Measurements from ENCODE around the gene ZFP64.

Gene ZFP64

DNA sequence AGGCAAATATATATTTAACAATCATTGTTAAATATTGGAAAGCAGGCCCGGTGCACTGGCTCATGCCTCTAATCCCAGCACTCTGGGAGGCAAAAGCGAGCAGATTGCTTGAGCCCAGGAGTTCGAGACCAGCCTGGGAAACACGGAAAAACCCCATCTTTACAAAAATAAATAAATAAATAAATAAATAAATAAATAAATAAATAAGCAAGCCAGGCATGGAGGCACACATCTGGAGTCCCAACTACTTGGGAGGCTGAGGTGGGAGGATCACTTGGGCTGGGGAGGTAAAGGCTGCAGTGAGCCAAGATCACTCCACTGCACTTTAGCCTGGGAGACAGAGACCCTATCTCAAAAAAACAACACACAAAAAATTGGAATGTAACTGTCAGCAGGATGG, 53.7 kb downstream of the ZFP64 start (continued):
- TF ChIP-seq, protein P1, sequence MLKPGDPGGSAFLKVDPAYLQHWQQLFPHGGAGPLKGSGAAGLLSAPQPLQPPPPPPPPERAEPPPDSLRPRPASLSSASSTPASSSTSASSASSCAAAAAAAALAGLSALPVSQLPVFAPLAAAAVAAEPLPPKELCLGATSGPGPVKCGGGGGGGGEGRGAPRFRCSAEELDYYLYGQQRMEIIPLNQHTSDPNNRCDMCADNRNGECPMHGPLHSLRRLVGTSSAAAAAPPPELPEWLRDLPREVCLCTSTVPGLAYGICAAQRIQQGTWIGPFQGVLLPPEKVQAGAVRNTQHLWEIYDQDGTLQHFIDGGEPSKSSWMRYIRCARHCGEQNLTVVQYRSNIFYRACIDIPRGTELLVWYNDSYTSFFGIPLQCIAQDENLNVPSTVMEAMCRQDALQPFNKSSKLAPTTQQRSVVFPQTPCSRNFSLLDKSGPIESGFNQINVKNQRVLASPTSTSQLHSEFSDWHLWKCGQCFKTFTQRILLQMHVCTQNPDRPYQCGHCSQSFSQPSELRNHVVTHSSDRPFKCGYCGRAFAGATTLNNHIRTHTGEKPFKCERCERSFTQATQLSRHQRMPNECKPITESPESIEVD (tag by site-specific recombination; IDR thresholded peaks at IDR 0.05), result no peak
- TF ChIP-seq ZNF354C (tag by site-specific recombination; IDR thresholded peaks at IDR 0.05; ENCODE audit: borderline replicate concordance, low read depth) (no peak), ZXDB (tag by site-specific recombination; IDR thresholded peaks at IDR 0.05) (peak; percentile 56; the same call in 1 of the 2 replicates), ZNF394 (tag by site-specific recombination; IDR thresholded peaks at IDR 0.05; ENCODE audit: borderline replicate concordance) (peak; percentile 86; the same call in 1 of the 2 replicates), ZNF777 (tag by site-specific recombination; IDR thresholded peaks at IDR 0.05; ENCODE audit: borderline replicate concordance) (no peak), ZNF248 (tag by site-specific recombination; IDR thresholded peaks at IDR 0.05) (no peak), ZNF768 (tag by site-specific recombination; IDR thresholded peaks at IDR 0.05) (no peak), ZNF366 (tag by site-specific recombination; conservative IDR thresholded peaks at IDR 0.05) (no peak), MEIS1 (CRISPR knock-in tag; IDR thresholded peaks at IDR 0.05; ENCODE audit: borderline replicate concordance) (no peak), ZNF19 (tag by site-specific recombination; IDR thresholded peaks at IDR 0.05; ENCODE audit: low read depth) (no peak), ZNF140 (tag by site-specific recombination; IDR thresholded peaks at IDR 0.05) (peak; percentile 66), ZNF138 (tag by site-specific recombination; IDR thresholded peaks at IDR 0.05; ENCODE audit: borderline replicate concordance) (no peak), GLI2 (tag by site-specific recombination; IDR thresholded peaks at IDR 0.05; ENCODE audit: borderline replicate concordance, low read depth) (no peak), ZNF558 (tag by site-specific recombination; IDR thresholded peaks at IDR 0.05) (peak; percentile 68; the same call in 1 of the 2 replicates), MZF1 (tag by site-specific recombination; IDR thresholded peaks at IDR 0.05; ENCODE audit: borderline replicate concordance) (no peak), ZNF335 (tag by site-specific recombination; conservative IDR thresholded peaks at IDR 0.05) (no peak), ZNF629 (tag by site-specific recombination; IDR thresholded peaks at IDR 0.05) (peak; percentile 43; the same call in 1 of the 2 replicates), ZNF426 (tag by site-specific recombination; IDR thresholded peaks at IDR 0.05) (peak; percentile 67)
- TF ChIP-seq, protein P2, sequence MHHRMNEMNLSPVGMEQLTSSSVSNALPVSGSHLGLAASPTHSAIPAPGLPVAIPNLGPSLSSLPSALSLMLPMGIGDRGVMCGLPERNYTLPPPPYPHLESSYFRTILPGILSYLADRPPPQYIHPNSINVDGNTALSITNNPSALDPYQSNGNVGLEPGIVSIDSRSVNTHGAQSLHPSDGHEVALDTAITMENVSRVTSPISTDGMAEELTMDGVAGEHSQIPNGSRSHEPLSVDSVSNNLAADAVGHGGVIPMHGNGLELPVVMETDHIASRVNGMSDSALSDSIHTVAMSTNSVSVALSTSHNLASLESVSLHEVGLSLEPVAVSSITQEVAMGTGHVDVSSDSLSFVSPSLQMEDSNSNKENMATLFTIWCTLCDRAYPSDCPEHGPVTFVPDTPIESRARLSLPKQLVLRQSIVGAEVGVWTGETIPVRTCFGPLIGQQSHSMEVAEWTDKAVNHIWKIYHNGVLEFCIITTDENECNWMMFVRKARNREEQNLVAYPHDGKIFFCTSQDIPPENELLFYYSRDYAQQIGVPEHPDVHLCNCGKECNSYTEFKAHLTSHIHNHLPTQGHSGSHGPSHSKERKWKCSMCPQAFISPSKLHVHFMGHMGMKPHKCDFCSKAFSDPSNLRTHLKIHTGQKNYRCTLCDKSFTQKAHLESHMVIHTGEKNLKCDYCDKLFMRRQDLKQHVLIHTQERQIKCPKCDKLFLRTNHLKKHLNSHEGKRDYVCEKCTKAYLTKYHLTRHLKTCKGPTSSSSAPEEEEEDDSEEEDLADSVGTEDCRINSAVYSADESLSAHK (tag by site-specific recombination; IDR thresholded peaks at IDR 0.05), result no peak
- TF ChIP-seq, protein P3, sequence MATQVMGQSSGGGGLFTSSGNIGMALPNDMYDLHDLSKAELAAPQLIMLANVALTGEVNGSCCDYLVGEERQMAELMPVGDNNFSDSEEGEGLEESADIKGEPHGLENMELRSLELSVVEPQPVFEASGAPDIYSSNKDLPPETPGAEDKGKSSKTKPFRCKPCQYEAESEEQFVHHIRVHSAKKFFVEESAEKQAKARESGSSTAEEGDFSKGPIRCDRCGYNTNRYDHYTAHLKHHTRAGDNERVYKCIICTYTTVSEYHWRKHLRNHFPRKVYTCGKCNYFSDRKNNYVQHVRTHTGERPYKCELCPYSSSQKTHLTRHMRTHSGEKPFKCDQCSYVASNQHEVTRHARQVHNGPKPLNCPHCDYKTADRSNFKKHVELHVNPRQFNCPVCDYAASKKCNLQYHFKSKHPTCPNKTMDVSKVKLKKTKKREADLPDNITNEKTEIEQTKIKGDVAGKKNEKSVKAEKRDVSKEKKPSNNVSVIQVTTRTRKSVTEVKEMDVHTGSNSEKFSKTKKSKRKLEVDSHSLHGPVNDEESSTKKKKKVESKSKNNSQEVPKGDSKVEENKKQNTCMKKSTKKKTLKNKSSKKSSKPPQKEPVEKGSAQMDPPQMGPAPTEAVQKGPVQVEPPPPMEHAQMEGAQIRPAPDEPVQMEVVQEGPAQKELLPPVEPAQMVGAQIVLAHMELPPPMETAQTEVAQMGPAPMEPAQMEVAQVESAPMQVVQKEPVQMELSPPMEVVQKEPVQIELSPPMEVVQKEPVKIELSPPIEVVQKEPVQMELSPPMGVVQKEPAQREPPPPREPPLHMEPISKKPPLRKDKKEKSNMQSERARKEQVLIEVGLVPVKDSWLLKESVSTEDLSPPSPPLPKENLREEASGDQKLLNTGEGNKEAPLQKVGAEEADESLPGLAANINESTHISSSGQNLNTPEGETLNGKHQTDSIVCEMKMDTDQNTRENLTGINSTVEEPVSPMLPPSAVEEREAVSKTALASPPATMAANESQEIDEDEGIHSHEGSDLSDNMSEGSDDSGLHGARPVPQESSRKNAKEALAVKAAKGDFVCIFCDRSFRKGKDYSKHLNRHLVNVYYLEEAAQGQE (tag by site-specific recombination; IDR thresholded peaks at IDR 0.05), result peak; percentile 36; the same call in 1 of the 2 replicates
- TF ChIP-seq, protein P4, sequence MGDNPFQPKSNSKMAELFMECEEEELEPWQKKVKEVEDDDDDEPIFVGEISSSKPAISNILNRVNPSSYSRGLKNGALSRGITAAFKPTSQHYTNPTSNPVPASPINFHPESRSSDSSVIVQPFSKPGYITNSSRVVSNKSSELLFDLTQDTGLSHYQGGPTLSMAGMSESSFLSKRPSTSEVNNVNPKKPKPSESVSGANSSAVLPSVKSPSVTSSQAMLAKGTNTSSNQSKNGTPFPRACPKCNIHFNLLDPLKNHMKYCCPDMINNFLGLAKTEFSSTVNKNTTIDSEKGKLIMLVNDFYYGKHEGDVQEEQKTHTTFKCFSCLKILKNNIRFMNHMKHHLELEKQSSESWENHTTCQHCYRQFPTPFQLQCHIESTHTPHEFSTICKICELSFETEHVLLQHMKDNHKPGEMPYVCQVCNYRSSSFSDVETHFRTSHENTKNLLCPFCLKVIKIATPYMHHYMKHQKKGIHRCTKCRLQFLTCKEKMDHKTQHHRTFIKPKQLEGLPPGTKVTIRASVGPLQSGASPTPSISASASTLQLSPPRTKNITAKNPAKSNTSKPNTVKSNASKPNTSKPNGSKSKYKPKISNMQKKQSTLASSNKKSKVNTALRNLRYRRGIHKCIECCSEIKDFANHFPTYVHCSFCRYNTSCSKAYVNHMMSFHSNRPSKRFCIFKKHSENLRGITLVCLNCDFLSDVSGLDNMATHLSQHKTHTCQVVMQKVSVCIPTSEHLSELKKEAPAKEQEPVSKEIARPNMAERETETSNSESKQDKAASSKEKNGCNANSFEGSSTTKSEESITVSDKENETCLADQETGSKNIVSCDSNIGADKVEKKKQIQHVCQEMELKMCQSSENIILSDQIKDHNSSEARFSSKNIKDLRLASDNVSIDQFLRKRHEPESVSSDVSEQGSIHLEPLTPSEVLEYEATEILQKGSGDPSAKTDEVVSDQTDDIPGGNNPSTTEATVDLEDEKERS (tag by site-specific recombination; IDR thresholded peaks at IDR 0.05), result no peak
- TF ChIP-seq, protein P5, sequence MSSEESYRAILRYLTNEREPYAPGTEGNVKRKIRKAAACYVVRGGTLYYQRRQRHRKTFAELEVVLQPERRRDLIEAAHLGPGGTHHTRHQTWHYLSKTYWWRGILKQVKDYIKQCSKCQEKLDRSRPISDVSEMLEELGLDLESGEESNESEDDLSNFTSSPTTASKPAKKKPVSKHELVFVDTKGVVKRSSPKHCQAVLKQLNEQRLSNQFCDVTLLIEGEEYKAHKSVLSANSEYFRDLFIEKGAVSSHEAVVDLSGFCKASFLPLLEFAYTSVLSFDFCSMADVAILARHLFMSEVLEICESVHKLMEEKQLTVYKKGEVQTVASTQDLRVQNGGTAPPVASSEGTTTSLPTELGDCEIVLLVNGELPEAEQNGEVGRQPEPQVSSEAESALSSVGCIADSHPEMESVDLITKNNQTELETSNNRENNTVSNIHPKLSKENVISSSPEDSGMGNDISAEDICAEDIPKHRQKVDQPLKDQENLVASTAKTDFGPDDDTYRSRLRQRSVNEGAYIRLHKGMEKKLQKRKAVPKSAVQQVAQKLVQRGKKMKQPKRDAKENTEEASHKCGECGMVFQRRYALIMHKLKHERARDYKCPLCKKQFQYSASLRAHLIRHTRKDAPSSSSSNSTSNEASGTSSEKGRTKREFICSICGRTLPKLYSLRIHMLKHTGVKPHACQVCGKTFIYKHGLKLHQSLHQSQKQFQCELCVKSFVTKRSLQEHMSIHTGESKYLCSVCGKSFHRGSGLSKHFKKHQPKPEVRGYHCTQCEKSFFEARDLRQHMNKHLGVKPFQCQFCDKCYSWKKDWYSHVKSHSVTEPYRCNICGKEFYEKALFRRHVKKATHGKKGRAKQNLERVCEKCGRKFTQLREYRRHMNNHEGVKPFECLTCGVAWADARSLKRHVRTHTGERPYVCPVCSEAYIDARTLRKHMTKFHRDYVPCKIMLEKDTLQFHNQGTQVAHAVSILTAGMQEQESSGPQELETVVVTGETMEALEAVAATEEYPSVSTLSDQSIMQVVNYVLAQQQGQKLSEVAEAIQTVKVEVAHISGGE (tag by site-specific recombination; conservative IDR thresholded peaks at IDR 0.05; ENCODE audit: low read depth), result peak; percentile 70
- TF ChIP-seq, protein P6, sequence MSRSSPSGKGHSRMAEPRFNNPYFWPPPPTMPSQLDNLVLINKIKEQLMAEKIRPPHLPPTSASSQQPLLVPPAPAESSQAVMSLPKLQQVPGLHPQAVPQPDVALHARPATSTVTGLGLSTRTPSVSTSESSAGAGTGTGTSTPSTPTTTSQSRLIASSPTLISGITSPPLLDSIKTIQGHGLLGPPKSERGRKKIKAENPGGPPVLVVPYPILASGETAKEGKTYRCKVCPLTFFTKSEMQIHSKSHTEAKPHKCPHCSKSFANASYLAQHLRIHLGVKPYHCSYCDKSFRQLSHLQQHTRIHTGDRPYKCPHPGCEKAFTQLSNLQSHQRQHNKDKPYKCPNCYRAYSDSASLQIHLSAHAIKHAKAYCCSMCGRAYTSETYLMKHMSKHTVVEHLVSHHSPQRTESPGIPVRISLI (tag by site-specific recombination; IDR thresholded peaks at IDR 0.05), result no peak

Measured in HEK293 (cell line).